Muscle of leg (tissue), 11 donors: ENCODE results near the gene COL25A1. TPM values are rescaled to one million over a fixed set of nuclear protein-coding genes. Genes with fewer than 3 reads are reported as not detected.
A peak's percentile ranks its signal among the peaks of the same experiment; 100 is the strongest.
"Not testable (repeated sequence)": the region's sequence is repeated elsewhere in the genome, so short reads cannot be mapped to it uniquely, and the experiment has no call there.

Experiments used
- DNase-seq: peaks from one replicate; pipeline ENCODE4 v3.0.0; 2013
- H3K27ac ChIP-seq: one replicate; pipeline ENCODE4 v1.5.1; 2013; ENCODE audit warnings: mild to moderate bottlenecking, low read length, control low read depth
- H3K27me3 ChIP-seq: one replicate; pipeline ENCODE4 v1.6.1; 2013; ENCODE audit warnings: low read length; ENCODE audit not compliant: control insufficient read depth, insufficient read depth
- H3K36me3 ChIP-seq: one replicate; pipeline ENCODE4 v1.6.1; 2013; ENCODE audit warnings: low read length; ENCODE audit not compliant: control insufficient read depth, insufficient read depth
- H3K4me1 ChIP-seq: one replicate; pipeline ENCODE4 v1.6.1; 2013; ENCODE audit warnings: low read length; ENCODE audit not compliant: control insufficient read depth, insufficient read depth
- H3K4me3 ChIP-seq: one replicate; pipeline ENCODE4 v1.5.1; 2013; ENCODE audit warnings: low read length, control low read depth
- H3K9me3 ChIP-seq: replicated peaks from 2 replicates; pipeline ENCODE4 v1.6.1; 2013; ENCODE audit warnings: low read depth, low read length; ENCODE audit not compliant: control insufficient read depth
- WGBS: methylation state at CpG from one replicate; pipeline ENCODE4 v1.1.5; 2013; ENCODE audit warnings: missing lambda C conversion rate; ENCODE audit not compliant: insufficient coverage; 5-methylcytosine and 5-hydroxymethylcytosine counted together
- polyA plus RNA-seq, 8 donors: library from polyadenylated mRNA; unstranded; fragments of 120-200 nt; gene quantifications; one replicate each; pipeline versions ENCODE4 v1.2.1 to v1.2.3, GENCODE V29; 2013; ENCODE audit warnings: inconsistent platforms in 1 of 8, low replicate concordance in 1 of 8; ENCODE audit not compliant: insufficient read length in 8 of 8, insufficient read depth in 1 of 8
- total RNA-seq: library from RNA; stranded (reverse); fragments of 120-200 nt; gene quantifications from one replicate; pipeline ENCODE4 v1.2.4, GENCODE V29; 2013

Gene COL25A1
- total and polyA plus RNA-seq, 9 donors, result 4.5 to 9.7 (median 5.6) TPM

DNA sequence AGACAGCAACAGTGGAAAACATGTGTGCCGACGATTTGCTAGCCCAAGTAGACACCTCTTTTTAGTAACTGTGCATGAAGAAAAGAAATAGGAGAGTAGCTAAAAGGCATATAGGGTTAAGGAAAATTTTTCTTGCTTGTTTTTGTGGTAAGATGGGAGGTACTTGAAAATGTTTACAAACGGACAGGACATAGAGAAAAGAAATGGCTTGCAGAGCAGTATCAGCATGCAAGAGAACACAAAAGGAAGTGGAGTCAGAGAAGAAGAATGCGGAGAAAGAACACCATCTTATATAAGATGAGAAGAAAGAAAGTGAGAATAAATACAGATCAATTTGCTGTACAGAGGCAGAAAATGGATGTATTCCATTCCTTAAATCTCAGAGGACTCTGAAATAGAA, 275.9 kb downstream of the COL25A1 start:
- no peaks in the 10 kb centered on the region for H3K4me1 ChIP-seq
- no peaks in the 10 kb centered on the region for H3K27me3 ChIP-seq
- 76% methylated on average over 3 of the region's 4 CpGs for WGBS
- no peak for DNase-seq
- no peak overlapping the region for H3K4me3 ChIP-seq
- no peaks in the 10 kb centered on the region for H3K36me3 ChIP-seq
- no peaks in the 10 kb centered on the region for H3K9me3 ChIP-seq
- H3K27ac ChIP-seq, result no peak overlapping the region

DNA sequence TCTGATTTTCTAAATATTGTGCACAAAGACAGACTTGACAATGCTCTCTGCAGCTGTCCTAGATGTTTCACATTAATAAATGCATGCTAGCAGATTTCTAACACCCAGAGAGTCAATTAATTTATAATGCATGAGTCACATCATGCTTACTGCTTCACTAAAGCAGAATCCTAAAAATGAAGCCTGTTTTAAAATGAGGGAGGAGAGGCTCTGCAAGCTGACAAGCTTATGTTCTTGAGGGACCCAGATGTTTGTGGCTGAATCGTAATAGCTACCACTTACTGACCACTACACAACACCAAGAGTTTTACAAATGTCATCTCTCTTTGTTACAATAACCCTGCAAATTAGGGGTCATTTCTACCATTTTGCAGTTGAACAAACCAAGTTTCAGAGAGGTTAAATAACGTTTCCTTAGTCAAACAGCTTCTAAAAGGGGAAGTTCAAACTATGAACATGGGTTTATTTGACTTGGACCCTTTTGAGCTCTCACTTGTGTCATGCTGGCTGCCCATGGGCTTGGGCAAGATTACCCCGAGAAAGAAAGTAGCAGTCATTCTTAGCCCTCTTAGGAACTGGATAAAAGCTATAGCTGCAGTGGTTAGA, 276.9 kb downstream of the COL25A1 start:
- no peaks in the 10 kb centered on the region for H3K27me3 ChIP-seq
- no peak overlapping the region for H3K27ac ChIP-seq
- H3K4me3 ChIP-seq, result no peak overlapping the region
- H3K36me3 ChIP-seq, result no peaks in the 10 kb centered on the region
- DNase-seq, result no peak
- H3K9me3 ChIP-seq, result peaks cover 2% of the 10 kb centered on the region
- WGBS, result no CpG with 5 or more reads among the region's 3 CpGs
- H3K4me1 ChIP-seq, result no peaks in the 10 kb centered on the region

DNA sequence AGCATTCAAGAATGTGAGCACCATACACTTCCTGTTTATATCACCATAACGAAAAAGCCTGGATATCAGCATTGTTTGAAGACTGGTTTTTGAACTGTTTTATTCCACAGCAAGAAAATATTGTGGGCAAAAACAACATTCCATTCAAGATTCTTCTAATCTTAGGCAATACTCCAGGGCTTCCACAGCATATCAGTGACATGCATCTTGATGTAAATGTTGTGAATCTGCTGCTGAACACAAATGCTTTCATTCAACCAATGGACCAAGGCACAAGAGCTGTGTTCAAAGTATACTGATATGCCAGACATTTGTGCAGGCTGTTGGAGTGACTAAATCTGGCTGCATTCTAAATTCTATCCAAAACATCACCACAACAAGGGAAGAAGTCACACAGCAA, 279.5 kb downstream of the COL25A1 start:
- Histone ChIP-seq H3K9me3 (peaks cover 2% of the 10 kb centered on the region), H3K36me3 (no peaks in the 10 kb centered on the region), H3K27me3 (no peaks in the 10 kb centered on the region), H3K27ac (no peak overlapping the region), H3K4me3 (no peak overlapping the region), H3K4me1 (no peaks in the 10 kb centered on the region)
- no CpG with 5 or more reads among the region's 1 CpG for WGBS
- no peak for DNase-seq

DNA sequence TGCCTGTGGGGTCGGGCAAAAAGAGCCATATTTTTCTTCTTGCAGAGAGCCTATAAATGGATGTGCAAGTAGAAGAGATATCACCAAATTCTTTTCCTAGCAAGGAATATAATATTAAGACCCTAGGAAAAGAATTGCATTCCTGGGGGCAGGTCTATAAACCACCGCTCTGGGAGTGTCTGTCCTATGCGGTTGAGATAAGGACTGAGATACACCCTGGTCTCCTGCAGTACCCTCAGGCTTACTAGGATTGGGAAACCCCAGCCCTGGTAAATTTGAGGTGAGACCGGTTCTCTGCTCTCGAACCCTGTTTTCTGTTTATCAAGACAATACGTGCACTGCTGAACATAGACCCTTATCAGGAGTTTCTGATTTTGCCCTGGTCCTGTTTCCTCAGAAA, 280.8 kb downstream of the COL25A1 start:
- not testable (repeated sequence) for H3K4me1 ChIP-seq, H3K9me3 ChIP-seq, H3K27ac ChIP-seq, DNase-seq, H3K27me3 ChIP-seq, H3K4me3 ChIP-seq, H3K36me3 ChIP-seq
- 95% methylated on average over 5 of the region's 6 CpGs for WGBS

DNA sequence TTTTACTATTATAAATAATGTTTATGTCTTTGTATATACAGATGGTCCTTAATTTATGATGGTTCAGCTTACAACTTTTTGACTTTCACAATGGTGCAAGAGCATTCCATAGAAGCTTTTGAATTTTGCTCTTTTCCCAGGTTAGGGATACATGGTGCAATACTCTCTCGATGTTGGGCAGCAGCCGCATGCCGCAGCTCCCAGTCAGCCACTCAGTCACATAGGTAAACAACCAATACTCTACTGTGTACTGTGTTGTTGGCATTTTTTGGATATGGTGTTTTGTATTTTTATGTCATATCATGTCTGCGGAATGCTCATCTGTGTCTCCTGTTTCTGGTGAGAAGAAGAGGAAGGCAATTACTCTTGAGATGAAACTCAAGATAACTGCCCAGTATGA, 281.6 kb downstream of the COL25A1 start:
- no peak for DNase-seq
- 100% methylated on average over 1 of the region's 4 CpGs for WGBS
- no peaks in the 10 kb centered on the region for H3K4me1 ChIP-seq

DNA sequence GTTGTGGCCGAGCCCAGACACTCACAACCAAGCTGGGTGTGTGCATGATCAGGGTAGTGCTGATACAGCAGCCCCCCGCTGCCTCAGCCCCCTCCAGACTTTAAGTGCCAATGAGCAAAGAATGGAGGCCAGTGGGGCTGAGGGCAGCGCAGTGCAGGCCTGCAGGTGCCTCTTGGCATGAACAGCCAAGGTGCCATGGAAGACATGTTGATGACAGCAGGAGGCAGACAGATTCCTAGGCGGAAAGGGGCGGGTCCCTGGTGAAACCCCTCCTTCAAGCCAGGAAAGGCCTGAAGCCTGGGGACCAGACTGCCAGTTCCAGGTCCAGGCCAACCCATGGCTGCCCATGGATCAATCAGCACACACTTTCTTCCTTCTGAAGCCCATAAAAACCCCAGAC, 286.3 kb downstream of the COL25A1 start:
- H3K27ac ChIP-seq, result no peak overlapping the region
- DNase-seq, result no peak
- no peak overlapping the region for H3K4me3 ChIP-seq
- H3K27me3 ChIP-seq, result no peaks in the 10 kb centered on the region
- 87% methylated on average over 5 of the region's 5 CpGs for WGBS
- H3K36me3 ChIP-seq, result no peaks in the 10 kb centered on the region
- H3K9me3 ChIP-seq, result peaks cover 2% of the 10 kb centered on the region
- H3K4me1 ChIP-seq, result peaks cover 4% of the 10 kb centered on the region

More for the DNA sequence above, 281.6 kb downstream of the COL25A1 start:
- no peaks in the 10 kb centered on the region for H3K36me3 ChIP-seq
- H3K27ac ChIP-seq, result no peak overlapping the region
- peaks cover 2% of the 10 kb centered on the region for H3K9me3 ChIP-seq
- H3K27me3 ChIP-seq, result no peaks in the 10 kb centered on the region
- no peak overlapping the region for H3K4me3 ChIP-seq

DNA sequence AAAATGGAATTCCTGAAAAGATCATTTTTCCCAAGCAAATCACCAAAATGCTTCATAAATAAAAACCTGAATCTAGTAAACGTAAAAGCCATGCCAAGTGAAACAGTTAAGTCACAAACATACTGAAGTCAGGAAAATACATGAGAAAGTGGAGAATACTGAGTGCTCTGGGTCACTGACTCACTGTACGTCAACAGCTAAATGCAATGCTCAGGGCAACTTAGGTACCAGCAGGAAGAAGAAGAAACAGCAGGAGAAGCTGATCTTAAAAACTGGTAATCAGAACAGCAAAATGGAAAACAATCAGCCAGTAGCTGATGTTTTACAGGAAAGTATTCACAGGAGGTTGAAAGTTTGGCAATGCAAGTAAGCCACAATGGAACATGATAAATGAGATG, 287.0 kb downstream of the COL25A1 start:
- Histone ChIP-seq H3K27ac (no peak overlapping the region), H3K27me3 (no peaks in the 10 kb centered on the region), H3K4me3 (no peak overlapping the region), H3K9me3 (no peaks in the 10 kb centered on the region), H3K4me1 (peaks cover 6% of the 10 kb centered on the region), H3K36me3 (no peaks in the 10 kb centered on the region)
- 30% methylated on average over 1 of the region's 2 CpGs for whole genome bisulfite sequencing
- DNase-seq, result no peak

DNA sequence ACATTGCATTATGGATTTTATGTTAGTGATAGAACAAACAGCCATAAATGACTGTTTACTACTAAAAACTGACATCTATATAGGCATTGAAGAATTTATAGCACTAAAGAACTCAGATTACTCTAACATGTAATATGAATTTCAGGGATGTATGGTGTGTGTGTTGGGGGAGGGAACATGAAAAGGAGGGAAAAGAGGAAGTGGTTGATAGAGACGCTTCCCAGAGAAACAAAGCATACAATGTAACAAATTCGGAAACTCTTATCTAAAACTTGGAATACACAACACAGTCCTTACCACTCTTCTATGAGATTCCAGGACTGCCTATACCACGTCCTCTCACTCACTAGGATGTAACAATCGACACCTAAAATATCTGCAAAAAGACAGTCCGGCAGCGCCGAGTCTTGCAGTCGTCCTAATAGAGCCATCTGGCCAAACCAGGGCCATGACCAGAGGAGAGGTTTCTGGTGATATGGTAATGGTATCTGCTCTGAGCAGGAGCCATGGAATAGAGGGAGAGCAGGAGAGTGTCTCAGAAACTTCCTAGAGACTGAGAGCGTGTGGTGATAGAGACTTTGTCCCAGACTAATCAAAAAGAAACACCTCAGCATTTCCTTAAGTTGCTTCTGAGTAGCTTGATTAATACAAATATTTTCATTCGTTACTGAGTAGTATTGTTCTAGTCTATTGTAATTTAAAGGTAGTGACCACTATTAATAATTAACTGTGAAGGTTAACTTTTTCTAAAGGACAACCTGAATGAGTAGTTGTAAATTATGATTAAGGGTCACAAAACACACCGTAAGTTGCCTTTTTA, 287.7 kb downstream of the COL25A1 start:
- H3K4me3 ChIP-seq, result no peak overlapping the region
- H3K27me3 ChIP-seq, result no peaks in the 10 kb centered on the region
- no peak for DNase-seq
- H3K4me1 ChIP-seq, result peaks cover 6% of the 10 kb centered on the region
- H3K36me3 ChIP-seq, result no peaks in the 10 kb centered on the region
- no peaks in the 10 kb centered on the region for H3K9me3 ChIP-seq
- no peak overlapping the region for H3K27ac ChIP-seq
- WGBS, result 94% methylated on average over 7 of the region's 11 CpGs

DNA sequence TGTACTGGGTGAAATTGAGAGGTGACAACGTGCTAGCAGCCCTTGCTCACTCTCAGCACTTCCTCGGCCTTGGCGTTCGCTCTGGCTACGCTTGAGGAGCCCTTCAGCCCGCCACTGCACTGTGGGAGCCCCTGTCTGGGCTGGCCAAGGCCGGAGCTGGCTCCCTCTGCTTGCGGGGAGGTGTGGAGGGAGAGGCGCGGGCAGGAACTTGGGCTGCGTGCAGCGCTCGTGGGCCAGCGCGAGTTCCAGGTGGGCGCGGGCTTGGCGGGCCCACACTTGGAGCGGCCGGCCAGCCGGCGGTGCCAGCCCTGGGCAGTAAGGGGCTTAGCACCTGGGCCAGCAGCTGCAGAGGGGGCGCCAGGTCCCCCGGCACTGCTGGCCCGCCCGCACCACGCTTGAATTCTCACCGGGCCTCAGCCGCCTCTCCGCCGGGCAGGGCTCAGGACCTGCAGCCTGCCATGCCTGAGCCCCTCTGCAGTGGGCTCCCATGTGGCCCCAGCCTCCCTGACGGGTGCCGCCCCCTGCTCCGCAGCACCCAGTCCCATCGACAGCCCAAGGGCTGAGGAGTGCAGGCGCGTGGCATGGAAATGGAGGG, 290.1 kb downstream of the COL25A1 start:
- peaks cover 6% of the 10 kb centered on the region for H3K4me1 ChIP-seq
- no peak overlapping the region for H3K4me3 ChIP-seq
- no peaks in the 10 kb centered on the region for H3K36me3 ChIP-seq
- no peak for DNase-seq
- H3K9me3 ChIP-seq, result no peaks in the 10 kb centered on the region
- H3K27me3 ChIP-seq, result no peaks in the 10 kb centered on the region
- no peak overlapping the region for H3K27ac ChIP-seq
- WGBS, result 97% methylated on average over 31 of the region's 37 CpGs

DNA sequence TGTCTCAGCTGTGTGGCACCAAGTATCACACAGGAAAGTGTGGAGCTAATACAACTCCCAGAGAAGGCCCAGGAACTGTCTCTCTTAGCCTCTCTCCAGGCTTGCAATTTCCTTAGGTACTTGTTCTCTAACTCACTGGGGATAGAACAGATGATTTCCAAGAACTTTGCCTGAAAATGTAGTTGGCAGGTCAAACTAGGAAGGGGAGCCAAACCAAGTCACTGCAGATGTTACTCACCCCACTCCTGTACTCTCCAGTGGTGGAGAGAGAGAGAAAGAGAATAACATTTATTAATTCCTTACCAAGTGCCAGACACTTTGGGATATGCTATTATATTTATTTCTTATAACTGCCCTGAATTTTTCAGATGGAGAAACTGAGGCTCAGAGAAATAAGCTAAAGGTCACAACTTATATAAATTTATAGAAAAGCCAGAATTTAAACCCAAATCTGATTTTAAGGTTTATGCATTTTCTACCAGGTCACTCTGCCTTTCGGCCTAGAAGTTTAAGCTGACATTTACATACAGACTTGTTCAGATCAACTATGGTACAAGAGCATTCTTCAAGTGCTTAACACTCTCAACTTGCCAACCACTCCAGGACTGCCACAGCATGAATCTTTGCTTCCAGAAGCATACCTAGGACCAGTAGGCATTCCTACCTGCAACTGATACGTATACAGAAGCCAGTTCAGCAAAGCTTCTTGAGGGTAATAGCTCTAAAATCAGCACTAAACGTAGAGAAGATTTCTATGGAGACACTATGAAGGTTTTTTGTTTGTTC, 291.0 kb downstream of the COL25A1 start:
- H3K4me3 ChIP-seq, result no peak overlapping the region
- H3K27me3 ChIP-seq, result no peaks in the 10 kb centered on the region
- peak overlapping the region; percentile 9 for H3K27ac ChIP-seq
- peak; percentile 91 for DNase-seq
- no peaks in the 10 kb centered on the region for H3K9me3 ChIP-seq
- H3K4me1 ChIP-seq, result peaks cover 6% of the 10 kb centered on the region
- 80% methylated on average over 2 of the region's 3 CpGs for WGBS
- H3K36me3 ChIP-seq, result no peaks in the 10 kb centered on the region
